AG04450 (cell line): ENCODE data around the gene ZFYVE16. TPM values are rescaled to one million over a fixed set of nuclear protein-coding genes. Genes with fewer than 3 reads are reported as not detected.

ENCODE experiments used
- CTCF ChIA-PET: fragments of 300-600, 350-600 bp; formaldehyde crosslinking; extraction: SDS; loops from one replicate; lab custom pipeline; 2022; ENCODE audit warnings: antibody characterized with exemption, inconsistent platforms; lab: Charles Lee
- POLR2A ChIA-PET: fragments of 350-600 bp; formaldehyde crosslinking; extraction: SDS; loops from one replicate; lab custom pipeline; 2021; ENCODE audit warnings: antibody characterized with exemption, inconsistent platforms; lab: Yijun Ruan, JAX
- DNase-seq: peaks from one replicate; pipeline ENCODE4 v3.0.0-alpha.2; 2011; ENCODE audit warnings: low read depth, low spot score
- H3K27ac ChIP-seq: one replicate; pipeline ENCODE4 v1.5.1; 2012; ENCODE audit warnings: low read depth, low read length, control low read depth
- H3K27me3 ChIP-seq: one replicate; pipeline ENCODE4 v1.6.0; 2012; ENCODE audit warnings: low read length; ENCODE audit not compliant: control insufficient read depth, insufficient read depth
- H3K4me3 ChIP-seq: 2 replicates; pipeline ENCODE4 v1.5.1; 2011; ENCODE audit warnings: mild to moderate bottlenecking, low read depth, low read length, control low read depth
- H3K9me3 ChIP-seq: 2 replicates; pipeline ENCODE4 v1.5.1; 2012; ENCODE audit warnings: low read length; ENCODE audit not compliant: control insufficient read depth, insufficient read depth
- CTCF ChIP-seq: IDR thresholded peaks from 2 replicates; pipeline ENCODE4 v1.5.1; 2011; ENCODE audit warnings: low read depth, low read length, control low read depth, inconsistent platforms
- polyA plus RNA-seq: library from polyadenylated mRNA; depleted of rRNA; stranded (reverse); fragments of >200 nt; gene quantifications from 2 replicates; pipeline ENCODE4 v1.2.3, GENCODE V29; 2011

Gene ZFYVE16
- polyA plus RNA-seq, 1 experiment: 15.8 TPM

GRCh38 chr5:80483636-80484232 lies 75.9 kb downstream of the ZFYVE16 start:
- Histone ChIP-seq H3K27me3 (no peaks in the 10 kb centered on the region), H3K9me3 (peaks cover 5% of the 10 kb centered on the region), H3K27ac (no peak overlapping the region), H3K4me3 (no peak overlapping the region)
- ChIA-PET CTCF (interaction anchor here (6.8 kb wide), 1 partner anchor 188 kb away, joined by 75 read pairs; no protein-coding TSS in a partner anchor), POLR2A (no interaction called here)
- no peak for DNase-seq
- no peak for TF ChIP-seq CTCF

- no peak for TF ChIP-seq CTCF
- Histone ChIP-seq H3K9me3 (peaks cover 5% of the 10 kb centered on the region), H3K4me3 (peak overlapping the region; percentile 83), H3K27ac (peak overlapping the region; percentile 70), H3K27me3 (no peaks in the 10 kb centered on the region)
- DNase-seq: no peak
- ChIA-PET POLR2A (no interaction called here), CTCF (interaction anchor here (0.5 to 1.0 kb wide), 2 partner anchors 31 to 708 kb away, joined by 3 to 6 read pairs; no protein-coding TSS in a partner anchor)
These were observed 79.6 kb downstream of the ZFYVE16 start for GRCh38 chr5:80487444-80487828.

- POLR2A ChIA-PET: no interaction called here
These were observed 80.2 kb downstream of the ZFYVE16 start, which contains the start of gene FAM151B for GRCh38 chr5:80487829-80488721. Gene FAM151B (plus strand): TSS chr5:80488100. CDS start chr5:80488124, 24 bp downstream.

GRCh38 chr5:80491296-80491695 lies 83.4 kb downstream of the ZFYVE16 start:
- no peaks in the 10 kb centered on the region for H3K27me3 ChIP-seq
- no peak for DNase-seq
- H3K27ac ChIP-seq: no peak overlapping the region
- H3K9me3 ChIP-seq: no peaks in the 10 kb centered on the region; the same call in 1 of the 2 replicates
- ChIA-PET CTCF (interaction anchor here (0.6 kb wide), 1 partner anchor 122 kb away, joined by 6 read pairs; no protein-coding TSS in a partner anchor), POLR2A (no interaction called here)
- no peak overlapping the region for H3K4me3 ChIP-seq
- TF ChIP-seq CTCF: no peak

More at GRCh38 chr5:80487829-80488721, 80.2 kb downstream of the ZFYVE16 start, which contains the start of gene FAM151B:
- Histone ChIP-seq H3K9me3 (peaks cover 2% of the 10 kb centered on the region), H3K4me3 (peak within 1 kb of the TSS; percentile 83), H3K27ac (peak within 1 kb of the TSS; percentile 70), H3K27me3 (no peaks in the 10 kb centered on the region)
- TF ChIP-seq CTCF: peak; percentile 32
- CTCF ChIA-PET: interaction anchor here (0.7 to 1.2 kb wide), 2 partner anchors 85 to 184 kb away, joined by 3 to 6 read pairs; no protein-coding TSS in a partner anchor
- peak; percentile 55 for DNase-seq
